HG02610 (cell line): Measurements from ENCODE around the gene NEDD4L.

ENCODE experiments used
- ATAC-seq: cut with Tn5 transposase; IDR thresholded peaks from one replicate; pipeline ENCODE4 v1.9.1; 2021; ENCODE audit warnings: mild to moderate bottlenecking, moderate library complexity; ENCODE audit not compliant: unreplicated experiment

NEDD4L gene

DNA sequence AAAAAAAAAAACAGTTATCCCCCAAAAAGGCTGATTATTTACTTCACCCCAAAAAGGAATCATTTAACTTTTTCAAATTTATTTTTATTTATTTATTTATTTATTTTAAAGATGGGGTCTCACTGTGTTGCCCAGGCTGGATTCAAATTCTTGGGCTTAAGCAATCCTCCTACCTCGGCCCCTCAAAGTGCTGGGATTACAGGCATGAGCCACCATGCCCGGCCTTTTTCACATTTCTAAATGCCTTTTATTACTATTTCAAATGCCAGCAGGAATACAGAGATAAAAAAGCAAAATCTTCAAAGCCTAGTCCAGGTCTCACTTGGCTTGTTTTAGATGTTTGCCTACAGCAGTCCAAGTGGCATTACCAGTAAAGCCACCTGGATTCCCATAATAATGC, 345.7 kb downstream of the NEDD4L start:
- no peak for ATAC-seq

DNA sequence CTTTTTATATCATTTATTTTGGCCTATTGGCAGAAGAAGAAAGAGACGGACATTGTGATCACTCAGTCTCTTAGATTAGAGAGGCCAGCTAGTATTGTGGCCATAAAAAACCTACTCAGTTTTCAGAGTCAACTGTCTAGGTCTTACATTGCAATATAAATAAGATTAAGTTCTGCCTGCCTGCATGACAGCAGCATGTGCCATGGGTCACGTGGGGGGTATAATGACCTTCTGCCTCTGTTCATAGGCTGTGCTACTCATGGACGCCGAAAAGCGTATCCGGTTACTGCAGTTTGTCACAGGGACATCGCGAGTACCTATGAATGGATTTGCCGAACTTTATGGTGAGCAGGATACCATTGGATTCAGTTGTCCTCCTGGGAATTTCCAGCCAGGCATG, 346.4 kb downstream of the NEDD4L start:
- no peak for ATAC-seq

DNA sequence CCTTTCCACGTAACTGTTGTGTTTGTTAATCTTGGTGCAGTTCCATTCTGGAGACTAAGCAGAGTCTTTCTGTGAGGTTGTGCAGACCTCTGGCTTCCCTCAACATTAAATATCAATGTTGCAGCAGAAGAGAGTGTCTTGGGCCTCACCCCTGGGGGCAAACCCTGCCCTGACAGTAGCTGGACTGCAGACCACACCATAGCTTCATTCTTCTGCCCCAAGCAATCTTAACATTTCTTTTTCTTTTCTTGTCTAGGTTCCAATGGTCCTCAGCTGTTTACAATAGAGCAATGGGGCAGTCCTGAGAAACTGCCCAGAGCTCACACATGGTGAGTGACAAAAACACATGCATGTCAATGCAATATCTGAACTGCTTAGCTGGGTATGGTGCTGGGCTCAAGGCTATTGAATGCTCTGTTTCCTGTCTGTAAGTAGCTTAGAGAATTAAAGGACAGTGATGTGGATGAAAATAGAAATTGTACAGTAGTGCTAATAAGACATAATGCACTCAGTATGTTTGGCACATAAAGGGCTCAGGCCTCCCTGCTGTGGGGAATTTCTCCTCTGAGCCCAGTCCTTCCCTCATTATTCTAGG, 347.3 kb downstream of the NEDD4L start:
- no peak for ATAC-seq

DNA sequence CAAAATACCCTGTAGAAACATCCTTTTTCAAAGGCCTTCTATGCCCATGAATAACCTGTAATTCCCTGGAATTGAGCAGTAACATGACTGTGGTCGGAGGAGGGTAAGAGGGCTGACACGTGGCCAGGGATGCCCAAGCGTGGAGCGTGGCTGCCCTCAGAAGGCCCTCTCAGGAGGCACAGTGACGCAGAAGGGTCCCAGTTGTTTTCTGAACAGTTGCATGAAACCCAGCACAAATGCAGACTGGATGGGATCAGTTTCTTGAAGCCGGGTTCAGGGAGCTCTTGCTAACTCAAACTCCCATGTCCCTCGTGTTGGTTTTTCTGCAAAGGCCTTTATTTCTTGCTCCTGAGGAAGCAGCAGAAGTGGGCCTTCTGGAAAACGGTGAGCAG, 347.9 kb downstream of the NEDD4L start:
- no peak for ATAC-seq

DNA sequence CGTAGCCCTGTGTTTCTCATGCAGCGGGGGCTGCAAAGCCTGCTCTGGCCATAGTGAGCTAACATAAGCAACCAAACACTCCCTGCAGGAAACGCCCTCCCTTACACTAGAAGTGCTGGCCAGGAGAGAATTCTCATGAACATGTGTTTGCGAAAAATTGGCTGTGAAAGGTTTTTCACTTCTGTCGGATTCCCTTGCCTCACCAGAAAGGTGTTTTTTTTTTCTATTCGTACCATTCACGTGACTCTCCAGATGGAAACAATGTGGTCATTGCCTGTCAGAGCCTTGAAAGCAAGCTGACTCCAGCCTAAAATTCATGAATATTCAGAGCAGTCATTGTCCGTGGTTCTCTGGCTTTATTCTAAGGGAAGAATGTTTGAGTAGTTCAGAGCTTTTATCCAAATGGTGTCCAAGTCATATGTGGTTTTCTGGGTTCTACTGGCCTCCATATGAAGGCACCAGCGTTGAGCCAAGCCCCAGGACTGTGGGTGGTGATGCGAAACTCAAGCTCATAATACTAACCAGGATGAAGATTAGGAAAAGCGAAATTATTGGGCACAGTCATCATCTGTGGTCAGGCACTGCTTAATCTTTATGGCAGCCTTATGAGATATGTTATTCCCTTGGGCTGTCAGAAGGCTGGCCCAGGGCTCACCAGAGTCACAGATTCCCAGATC, 348.4 kb downstream of the NEDD4L start:
- no peak for ATAC-seq

GRCh38 chr18:58393295-58393694, 349.3 kb downstream of the NEDD4L start:
- ATAC-seq: no peak

GRCh38 chr18:58394046-58394445, 350.0 kb downstream of the NEDD4L start:
- ATAC-seq: no peak

DNA sequence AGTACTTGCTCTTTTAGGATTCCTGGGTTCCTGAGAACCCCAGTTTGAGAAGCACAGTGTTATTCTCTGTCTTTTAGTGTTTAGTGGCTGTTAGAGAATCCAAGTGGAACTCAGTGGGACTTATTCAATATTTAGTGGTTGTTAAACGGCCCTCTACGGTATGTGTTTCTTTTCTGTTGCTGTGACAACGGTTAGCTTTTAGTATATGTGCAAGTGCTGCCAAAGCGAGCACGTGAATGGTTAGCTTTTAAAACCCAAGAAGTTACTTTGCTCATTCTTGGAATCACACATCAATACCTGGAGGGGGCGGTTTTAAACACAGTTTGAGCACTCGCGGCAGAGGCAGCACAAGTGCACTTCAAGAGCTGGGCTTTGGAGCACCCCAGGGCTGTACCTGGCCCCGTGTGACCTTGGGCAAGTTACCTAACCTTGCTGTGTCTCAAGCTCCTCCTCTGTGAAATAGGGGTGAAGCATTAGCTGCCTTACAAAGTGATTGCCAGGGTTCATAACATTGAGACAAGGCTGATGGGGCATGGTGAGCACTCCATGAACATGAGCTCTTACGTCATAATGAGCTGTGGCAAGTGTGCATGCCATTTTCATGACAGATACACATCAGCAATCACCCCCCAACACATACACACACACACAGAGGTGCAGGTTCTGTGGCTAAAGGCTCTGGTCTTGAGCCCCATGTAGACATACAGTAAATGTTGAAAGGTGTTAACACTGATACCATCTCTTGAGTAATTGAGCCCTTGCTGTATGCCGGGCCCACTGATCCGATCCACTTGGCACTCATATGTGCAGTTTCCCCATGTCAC, 350.8 kb downstream of the NEDD4L start:
- no peak for ATAC-seq

- no peak for ATAC-seq
These were observed 352.1 kb downstream of the NEDD4L start for GRCh38 chr18:58396144-58396543.

- ATAC-seq: no peak
These were observed 352.9 kb downstream of the NEDD4L start for GRCh38 chr18:58396966-58397365.

- no peak for ATAC-seq
These were observed 353.5 kb downstream of the NEDD4L start for GRCh38 chr18:58397385-58398132.

DNA sequence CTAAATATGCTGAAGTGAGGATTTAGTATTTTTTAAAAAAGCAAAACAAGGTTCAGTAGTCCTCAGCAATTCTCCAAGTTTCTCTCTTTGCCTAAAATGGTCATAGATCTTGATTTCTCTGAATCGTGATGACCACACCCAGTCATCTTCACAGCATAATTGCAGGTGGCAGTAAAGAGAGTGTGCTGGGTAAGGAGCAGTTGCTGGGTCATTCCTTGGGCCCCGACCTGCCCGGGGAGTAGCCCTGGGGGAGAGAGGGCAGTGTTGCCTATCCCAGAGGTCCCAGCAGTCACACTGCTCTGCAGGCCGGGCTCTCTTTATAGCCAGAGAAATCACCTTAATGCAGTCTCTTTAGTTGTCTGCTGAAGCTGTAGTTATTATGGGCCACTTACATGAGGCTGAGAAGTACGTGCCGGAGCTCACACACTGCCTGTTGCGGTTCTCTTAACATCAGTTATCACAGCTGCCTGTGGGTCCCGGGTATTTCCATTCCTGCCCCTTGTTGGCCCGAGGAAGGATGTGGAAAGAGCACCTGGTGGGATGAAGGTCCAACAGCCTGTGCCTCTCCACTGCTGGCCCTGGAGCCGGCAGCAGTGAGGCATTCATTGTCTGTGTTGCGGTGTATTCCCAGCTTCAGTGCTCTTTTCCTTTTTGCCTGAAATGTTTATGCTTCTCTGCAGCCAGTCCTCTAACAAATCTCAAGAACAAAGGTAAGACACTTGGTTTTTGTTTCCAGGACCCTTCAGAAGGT, 354.8 kb downstream of the NEDD4L start:
- ATAC-seq: no peak

GRCh38 chr18:58400331-58400870, 356.4 kb downstream of the NEDD4L start:
- no peak for ATAC-seq

- ATAC-seq: no peak
These were observed 357.2 kb downstream of the NEDD4L start for GRCh38 chr18:58401191-58401590.

- ATAC-seq: no peak
These were observed 358.2 kb downstream of the NEDD4L start for GRCh38 chr18:58402247-58402646.

GRCh38 chr18:58402951-58403702, 359.1 kb downstream of the NEDD4L start:
- ATAC-seq: no peak

DNA sequence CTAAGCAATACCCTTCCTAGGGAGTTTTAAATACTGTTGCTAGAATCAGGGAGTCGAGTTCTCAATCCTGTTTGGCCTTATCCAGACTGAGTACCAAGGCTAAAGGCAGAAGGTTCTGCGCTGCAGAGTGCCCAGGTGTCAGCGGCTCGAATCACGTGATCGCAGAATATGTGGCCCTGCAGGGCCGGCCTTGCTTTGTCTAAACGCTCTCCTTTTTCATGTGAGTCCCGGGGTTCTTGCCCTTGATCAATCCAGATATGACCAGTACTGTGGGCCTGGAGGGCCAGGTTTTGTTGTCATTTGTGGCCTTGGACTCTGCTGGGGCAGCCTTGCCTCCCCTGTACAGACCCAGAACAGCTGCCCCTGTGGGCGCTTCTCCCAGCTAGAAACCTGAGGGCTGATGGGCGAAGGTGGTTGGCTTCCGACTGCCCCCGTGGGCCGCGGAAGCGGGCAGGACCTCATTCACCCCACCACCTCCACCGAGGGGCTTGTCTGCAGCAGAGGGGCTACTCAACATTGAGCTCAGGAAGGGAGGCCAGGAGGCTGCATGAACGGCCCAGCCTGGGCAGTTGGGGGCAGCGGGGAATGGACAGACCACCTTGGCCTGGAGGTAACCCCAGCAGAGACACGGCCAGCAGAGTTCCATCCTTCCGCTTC, 359.9 kb downstream of the NEDD4L start:
- ATAC-seq: no peak

GRCh38 chr18:58405107-58405898, 361.3 kb downstream of the NEDD4L start:
- ATAC-seq: no peak
